A673 (cell line): ENCODE measurements around the gene FGFR2. TPM values are rescaled to one million over a fixed set of nuclear protein-coding genes. Genes with fewer than 3 reads are reported as not detected.

Experiments used
- BruUV-seq: library from RNA; stranded (reverse); fragments of 400-500 nt; replicated peaks from 2 replicates; lab custom pipeline; 2021; lab: Mats Ljungman, UMichigan
- CTCF ChIA-PET: fragments of 300-600 bp; sonication (Branson Sonifier 250); formaldehyde crosslinking; loops from one replicate; lab custom pipeline; 2022; ENCODE audit warnings: antibody characterized with exemption; lab: Charles Lee
- POLR2A ChIA-PET: fragments of 300-600 bp; sonication (Branson Sonifier 250); formaldehyde crosslinking; loops from one replicate; lab custom pipeline; 2022; ENCODE audit warnings: antibody characterized with exemption; ENCODE audit not compliant: low non-redundant PET; lab: Charles Lee
- DNase-seq: peaks from one replicate; pipeline ENCODE4 v3.0.0-alpha.2; 2015; ENCODE audit warnings: low spot score
- H3K27ac ChIP-seq: fragments of 200-600 bp; sonication (generic); 2 replicates; pipeline ENCODE4 v1.5.1; 2016; ENCODE audit warnings: mixed run types, low read depth, mild to moderate bottlenecking, mixed read lengths, antibody characterized with exemption, low read length; ENCODE audit not compliant: poor library complexity, severe bottlenecking
- H3K27me3 ChIP-seq: fragments of 200-600 bp; sonication (generic); replicated peaks from 2 replicates; pipeline ENCODE4 v1.6.1; 2017; ENCODE audit warnings: mixed run types, low read depth, mild to moderate bottlenecking, mixed read lengths, antibody characterized with exemption, low read length; ENCODE audit not compliant: insufficient read depth, poor library complexity
- H3K36me3 ChIP-seq: fragments of 200-600 bp; sonication (generic); 2 replicates; pipeline ENCODE4 v1.6.1; 2016; ENCODE audit warnings: mixed run types, mild to moderate bottlenecking, mixed read lengths, antibody characterized with exemption, low read length; ENCODE audit not compliant: insufficient read depth, poor library complexity, severe bottlenecking
- H3K4me1 ChIP-seq: fragments of 200-600 bp; sonication (generic); 2 replicates; pipeline ENCODE4 v1.6.1; 2017; ENCODE audit warnings: mixed run types, mild to moderate bottlenecking, mixed read lengths, antibody characterized with exemption, low read length; ENCODE audit not compliant: insufficient read depth, poor library complexity, severe bottlenecking
- H3K4me3 ChIP-seq: fragments of 200-600 bp; sonication (generic); 2 replicates; pipeline ENCODE4 v1.5.1; 2016; ENCODE audit warnings: low read depth, mixed run types, mild to moderate bottlenecking, mixed read lengths, low read length; ENCODE audit not compliant: poor library complexity, severe bottlenecking
- H3K9me3 ChIP-seq: fragments of 200-600 bp; sonication (generic); 2 replicates; pipeline ENCODE4 v1.6.1; 2016; ENCODE audit warnings: mixed run types, low read depth, mild to moderate bottlenecking, mixed read lengths, antibody characterized with exemption, low read length; ENCODE audit not compliant: poor library complexity, severe bottlenecking
- CTCF ChIP-seq: fragments of 300-800, 200-600 bp; sonication (generic); conservative IDR thresholded peaks from 2 replicates; pipeline ENCODE4 v1.5.1; 2017; ENCODE audit warnings: low read depth, mild to moderate bottlenecking, antibody characterized with exemption, low read length, moderate library complexity, mixed read lengths
- EZH2 ChIP-seq: fragments of 200-600 bp; sonication (generic); IDR thresholded peaks from 2 replicates; pipeline ENCODE4 v1.6.1; 2017; ENCODE audit warnings: borderline replicate concordance, low read depth, mild to moderate bottlenecking, mixed read lengths, antibody characterized with exemption, low read length; ENCODE audit not compliant: poor library complexity, severe bottlenecking
- intact Hi-C: fragments of 100-400 bp; cut with micrococcal nuclease; formaldehyde crosslinking; loops from one replicate; pipeline ENCODE4 v1.10.0; 2022; ENCODE audit not compliant: unreplicated experiment
- total RNA-seq: library from RNA; stranded (reverse); gene quantifications from 2 replicates; pipeline ENCODE4 v1.2.3, GENCODE V29; 2021

FGFR2 gene
- total RNA-seq, 1 experiment from 2014 or later: 0.60 TPM

- Histone ChIP-seq H3K9me3 (no peaks in the 10 kb centered on the region), H3K4me3 (no peak overlapping the region), H3K27ac (no peak overlapping the region), H3K27me3 (peaks cover 32% of the 10 kb centered on the region), H3K4me1 (no peaks in the 10 kb centered on the region), H3K36me3 (no peaks in the 10 kb centered on the region)
- CTCF ChIA-PET: no interaction called here
- no TSS peak for BruUV-seq
- TF ChIP-seq EZH2 (no peak), CTCF (no peak)
- DNase-seq: no peak
- intact Hi-C loops: no loop called here
- POLR2A ChIA-PET: no interaction called here
Measured at GRCh38 chr10:121518333-121518732, 79.9 kb downstream of the FGFR2 start.

GRCh38 chr10:121516093-121516865 lies 82.0 kb downstream of the FGFR2 start:
- intact Hi-C loops: no loop called here
- CTCF ChIA-PET: no interaction called here
- no peak overlapping the region for H3K4me3 ChIP-seq
- H3K36me3 ChIP-seq: no peaks in the 10 kb centered on the region
- H3K27me3 ChIP-seq: peaks cover 34% of the 10 kb centered on the region
- no peak for TF ChIP-seq CTCF
- TF ChIP-seq EZH2: no peak
- DNase-seq: no peak
- no TSS peak for BruUV-seq
- no peaks in the 10 kb centered on the region for H3K4me1 ChIP-seq
- POLR2A ChIA-PET: no interaction called here
- H3K9me3 ChIP-seq: no peaks in the 10 kb centered on the region
- H3K27ac ChIP-seq: no peak overlapping the region

GRCh38 chr10:121514141-121514865 lies 83.9 kb downstream of the FGFR2 start:
- no peaks in the 10 kb centered on the region for H3K9me3 ChIP-seq
- TF ChIP-seq EZH2 (no peak), CTCF (no peak)
- no peak overlapping the region for H3K27ac ChIP-seq
- H3K36me3 ChIP-seq: no peaks in the 10 kb centered on the region
- POLR2A ChIA-PET: no interaction called here
- no peaks in the 10 kb centered on the region for H3K4me1 ChIP-seq
- DNase-seq: no peak
- no TSS peak for BruUV-seq
- H3K4me3 ChIP-seq: no peak overlapping the region
- intact Hi-C loops: no loop called here
- CTCF ChIA-PET: no interaction called here
- H3K27me3 ChIP-seq: peaks cover 22% of the 10 kb centered on the region
